GM21529 (cell line): Measurements from ENCODE around the gene FXR1.
A peak's percentile ranks its signal among the peaks of the same experiment; 100 is the strongest.
"Not testable (repeated sequence)": the region's sequence is repeated elsewhere in the genome, so short reads cannot be mapped to it uniquely, and the experiment has no call there.

Experiments used
- ATAC-seq: cut with Tn5 transposase; IDR thresholded peaks from one replicate; pipeline ENCODE4 v1.9.1; 2021; ENCODE audit not compliant: unreplicated experiment

Gene FXR1

DNA sequence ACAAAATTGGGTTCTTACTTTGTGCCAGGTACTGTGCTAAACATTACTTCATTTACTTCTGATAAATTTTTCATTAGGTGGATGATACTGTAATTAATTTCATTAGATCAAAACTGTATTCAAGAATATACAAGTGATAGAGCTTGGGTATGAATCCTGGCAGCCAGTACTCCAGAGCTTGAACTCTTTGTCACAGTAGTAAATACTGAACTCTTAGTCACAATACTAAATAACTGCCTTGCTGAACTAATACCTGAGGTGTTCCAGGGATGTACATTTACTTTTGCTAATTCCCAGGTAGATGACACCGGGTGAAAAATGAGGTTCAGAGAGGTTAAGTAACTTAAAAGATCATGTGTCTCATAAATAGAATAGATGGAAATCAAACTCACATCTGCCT, 20.3 kb downstream of the FXR1 start:
- no peak for ATAC-seq

GRCh38 chr3:180934638-180935037, 22.2 kb downstream of the FXR1 start:
- ATAC-seq: no peak

GRCh38 chr3:180940826-180941225, 28.4 kb downstream of the FXR1 start:
- no peak for ATAC-seq

- no peak for ATAC-seq
These were observed 35.4 kb downstream of the FXR1 start for GRCh38 chr3:180947761-180948390.

DNA sequence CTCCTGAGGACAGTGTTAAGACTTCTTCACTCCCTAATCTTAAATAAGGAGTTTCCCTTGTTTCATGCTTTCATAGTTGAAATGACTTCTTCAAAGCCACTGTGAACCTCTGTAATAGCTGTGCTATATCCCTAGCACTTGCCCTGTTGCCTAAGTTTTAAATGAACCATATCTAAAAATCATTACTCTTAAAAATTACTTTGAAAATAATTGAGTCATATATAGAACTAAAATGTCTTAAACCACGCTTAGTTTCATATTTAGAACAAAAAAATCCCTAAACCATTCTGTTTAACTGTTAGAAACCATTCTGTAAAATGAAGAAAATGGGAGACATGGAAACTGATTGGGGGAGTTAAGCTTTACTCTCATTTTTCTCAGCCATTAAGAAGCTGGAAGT, 47.2 kb downstream of the FXR1 start:
- ATAC-seq: no peak

DNA sequence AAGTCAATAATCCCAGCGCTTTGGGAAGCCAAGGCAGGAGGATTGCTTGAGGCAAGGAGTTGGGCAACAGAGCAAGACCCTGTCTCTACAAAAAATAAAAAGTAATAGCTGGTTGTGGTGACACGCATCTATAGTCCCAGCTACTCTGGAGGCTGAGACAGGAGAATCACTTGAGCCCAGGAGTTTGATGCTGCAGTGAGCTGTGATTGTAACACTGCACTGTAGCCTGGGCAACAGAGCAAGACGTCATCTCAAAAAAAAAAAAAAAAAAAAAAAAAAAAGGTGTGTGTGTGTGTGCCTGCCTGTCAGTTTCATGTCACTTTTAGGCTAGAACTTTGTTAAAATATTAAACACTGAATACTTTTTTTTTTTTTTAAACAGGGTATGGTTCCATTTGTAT, 48.6 kb downstream of the FXR1 start:
- no peak for ATAC-seq

GRCh38 chr3:180961552-180961951, 49.1 kb downstream of the FXR1 start:
- no peak for ATAC-seq

DNA sequence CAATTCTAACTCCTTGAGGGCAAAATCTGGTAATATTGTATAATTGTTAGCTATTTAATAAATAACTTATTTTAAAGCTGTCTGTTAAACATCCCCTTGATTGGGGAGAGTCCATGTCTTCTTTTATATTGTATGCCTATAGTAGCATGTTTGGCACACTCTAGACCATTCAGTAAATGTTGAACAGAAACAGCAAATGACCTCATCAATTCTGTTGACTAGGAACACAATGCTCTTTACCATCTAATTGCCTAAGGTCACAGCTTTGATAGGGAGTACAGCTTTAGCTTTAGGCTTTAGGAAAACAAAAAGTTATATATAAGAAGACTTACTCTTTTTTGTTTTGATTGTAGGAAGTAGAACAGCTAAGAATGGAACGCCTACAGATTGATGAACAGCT, 50.1 kb downstream of the FXR1 start:
- ATAC-seq: no peak

DNA sequence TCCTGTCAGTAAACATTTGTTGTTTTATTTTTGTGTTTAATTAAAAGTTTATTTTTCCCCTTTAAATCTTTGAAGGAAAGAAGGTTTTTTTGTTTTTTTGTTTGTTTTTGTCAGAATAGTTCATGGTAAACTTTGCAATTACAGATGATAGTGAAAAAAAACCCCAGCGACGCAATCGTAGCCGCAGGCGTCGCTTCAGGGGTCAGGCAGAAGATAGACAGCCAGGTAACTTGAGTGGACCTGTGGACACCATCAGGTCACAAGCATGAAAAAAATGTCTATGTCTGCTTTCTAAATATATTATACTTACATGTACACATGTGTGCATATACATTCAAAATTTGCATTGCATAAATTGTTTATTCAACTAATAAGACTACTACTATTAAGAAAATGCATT, 58.5 kb downstream of the FXR1 start:
- no peak for ATAC-seq

DNA sequence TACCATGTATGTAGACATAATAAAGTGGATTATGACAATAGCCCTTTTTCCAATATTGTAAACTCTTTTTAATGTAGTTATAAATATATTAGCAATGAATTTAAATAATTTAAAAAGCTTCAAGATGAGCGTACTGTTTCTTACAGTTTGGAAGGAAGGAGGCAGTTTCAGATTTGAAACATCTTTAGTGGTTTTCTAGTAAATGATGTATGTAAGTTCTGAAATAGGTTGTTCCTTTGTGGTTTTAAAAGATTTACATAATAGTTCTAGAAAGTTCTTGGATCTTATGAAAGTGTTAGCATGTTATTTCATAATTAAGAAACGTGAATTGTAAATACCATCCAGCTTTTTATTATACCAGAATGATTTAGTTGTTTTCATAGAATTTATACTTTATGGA, 61.1 kb downstream of the FXR1 start:
- peak; percentile 76 for ATAC-seq

DNA sequence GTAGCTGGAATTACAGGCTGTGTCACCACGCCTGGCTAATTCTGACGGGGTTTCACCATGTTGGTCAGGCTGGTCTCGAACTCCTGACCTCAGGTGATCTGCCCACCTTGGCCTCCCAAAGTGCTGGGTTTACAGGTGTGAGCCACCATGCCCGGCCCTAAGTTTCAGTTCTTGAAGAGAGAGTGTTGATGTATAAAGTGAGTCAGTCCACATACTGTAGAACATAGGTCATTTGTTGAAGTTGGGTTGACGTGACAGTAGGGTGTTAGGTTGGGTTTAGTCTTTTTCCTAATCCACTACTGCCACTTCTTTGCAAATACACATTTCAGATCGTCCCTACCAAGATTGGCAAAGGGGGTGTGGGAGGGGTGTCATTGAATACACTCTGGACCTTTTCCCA, 61.8 kb downstream of the FXR1 start:
- ATAC-seq: peak; percentile 12

GRCh38 chr3:180977498-180977897, 65.0 kb downstream of the FXR1 start:
- no peak for ATAC-seq

- no peak for ATAC-seq
These were observed 67.5 kb downstream of the FXR1 start for GRCh38 chr3:180979961-180980360.

- no peak for ATAC-seq
These were observed 68.1 kb downstream of the FXR1 start for GRCh38 chr3:180980611-180981010.

DNA sequence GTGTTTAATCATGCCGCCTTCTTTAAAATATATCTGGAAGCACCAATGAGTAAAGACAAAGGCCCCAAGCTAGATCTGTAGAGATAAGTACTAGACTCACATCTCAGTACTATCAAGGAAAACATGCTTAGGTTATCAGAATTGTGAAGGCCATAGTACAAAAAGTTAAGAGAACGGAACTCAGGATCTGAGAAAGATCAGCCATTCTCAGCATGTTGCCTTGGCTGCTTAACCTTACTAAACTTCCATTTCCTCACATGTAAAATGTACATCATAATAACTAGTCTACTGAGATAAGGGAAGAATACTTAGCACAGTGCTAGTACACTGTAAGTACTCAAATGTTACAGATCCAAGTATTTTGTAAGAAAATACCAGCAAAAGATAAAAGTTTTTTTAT, 69.4 kb downstream of the FXR1 start:
- no peak for ATAC-seq

DNA sequence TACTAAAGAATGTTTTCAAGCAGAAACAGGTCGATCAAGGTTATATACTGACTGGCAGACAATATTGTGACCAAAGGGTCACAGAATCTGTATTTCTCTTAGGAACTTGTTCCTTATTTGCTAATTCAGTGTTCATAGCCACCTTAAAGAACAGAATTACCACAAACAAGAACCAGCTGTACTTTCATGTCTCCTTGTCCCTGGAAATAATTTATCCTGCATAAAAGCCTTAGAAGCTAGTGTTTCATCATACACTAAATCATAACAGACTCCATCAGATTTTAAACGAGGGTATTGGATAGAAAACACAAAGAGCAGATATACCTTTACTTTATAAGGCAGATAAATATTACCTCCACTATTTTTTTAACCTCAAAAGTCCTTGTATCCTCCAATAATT, 70.7 kb downstream of the FXR1 start:
- ATAC-seq: no peak

GRCh38 chr3:180986366-180986765, 73.9 kb downstream of the FXR1 start:
- not testable (repeated sequence) for ATAC-seq

DNA sequence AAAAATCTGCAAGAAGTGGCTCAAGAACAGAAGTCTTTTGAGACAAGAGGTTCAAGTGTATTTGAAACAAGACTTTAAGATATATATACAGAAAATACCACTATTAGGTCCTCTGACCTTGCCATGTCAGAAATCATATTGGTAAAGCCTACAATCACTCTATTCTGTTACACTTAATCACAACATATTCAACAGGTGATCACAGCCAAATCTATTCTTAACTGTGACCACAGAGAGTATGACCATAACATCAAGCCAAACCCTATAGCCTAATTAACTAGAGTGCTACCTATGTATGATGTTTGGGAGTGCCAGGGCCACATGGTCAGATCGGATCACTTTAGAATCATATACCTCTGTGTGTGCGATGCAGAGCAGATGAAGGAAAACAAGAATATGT, 74.9 kb downstream of the FXR1 start:
- ATAC-seq: no peak

DNA sequence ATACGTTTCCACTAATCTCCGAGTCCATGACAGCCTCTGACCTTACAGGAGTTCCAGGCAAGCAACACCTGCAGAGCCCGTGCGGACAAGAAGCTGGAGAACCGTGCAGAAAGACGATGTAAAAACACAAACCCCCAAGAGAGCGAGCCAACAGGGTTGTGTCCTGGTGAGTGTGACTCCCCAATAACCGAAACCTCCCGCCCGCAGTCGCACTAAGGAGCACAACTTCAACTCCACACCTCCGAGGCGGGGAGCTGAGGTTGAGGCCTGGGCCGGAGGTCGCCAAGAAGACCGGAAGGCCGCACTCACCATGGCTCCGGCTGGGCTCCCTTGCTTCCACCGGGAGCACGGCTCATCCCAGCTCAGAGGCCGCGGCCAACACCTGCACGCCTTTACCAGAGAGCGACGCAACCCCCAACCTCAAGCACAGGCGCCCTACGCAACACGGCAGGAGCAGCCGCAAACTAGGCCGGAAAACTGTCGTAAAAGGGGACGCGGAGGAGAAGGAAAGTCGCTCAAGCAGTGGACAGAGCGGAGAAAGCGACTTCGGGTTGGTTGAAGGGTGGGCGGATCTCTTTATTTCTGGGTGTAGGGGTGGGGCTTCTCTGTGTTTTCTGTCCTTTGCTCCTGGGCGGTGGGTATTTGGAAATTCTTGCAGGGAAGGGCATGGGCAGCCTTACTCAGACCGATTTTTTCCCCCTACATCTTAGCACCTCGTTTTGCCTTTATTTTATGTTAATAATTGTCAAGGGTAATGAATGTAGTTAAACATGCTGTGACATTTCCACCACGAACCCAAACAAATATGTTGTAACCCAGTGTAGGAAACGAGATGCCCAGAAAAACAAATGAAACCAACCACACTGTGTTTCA, 77.1 kb downstream of the FXR1 start, which contains the start of gene DNAJC19:
Gene DNAJC19 (minus strand): TSS at position 446 of the 873 bp plus-strand sequence. CDS start 134 bp downstream, at position 312.
- ATAC-seq: peak; percentile 97

GRCh38 chr3:180990505-180990904, 78.0 kb downstream of the FXR1 start:
- ATAC-seq: no peak

- no peak for ATAC-seq
These were observed 84.0 kb downstream of the FXR1 start for GRCh38 chr3:180996415-180996932.

GRCh38 chr3:181002331-181002730, 89.9 kb downstream of the FXR1 start:
- not testable (repeated sequence) for ATAC-seq
